Limb (tissue), 2 donors: ENCODE results near the gene DAB1.
A peak's percentile ranks its signal among the peaks of the same experiment; 100 is the strongest.

ENCODE experiments used
- DNase-seq, 2 donors: peaks; one replicate each; pipeline ENCODE4 v3.0.0-alpha.2; 2016; ENCODE audit errors: extremely low spot score in 2 of 2

DAB1 gene

DNA sequence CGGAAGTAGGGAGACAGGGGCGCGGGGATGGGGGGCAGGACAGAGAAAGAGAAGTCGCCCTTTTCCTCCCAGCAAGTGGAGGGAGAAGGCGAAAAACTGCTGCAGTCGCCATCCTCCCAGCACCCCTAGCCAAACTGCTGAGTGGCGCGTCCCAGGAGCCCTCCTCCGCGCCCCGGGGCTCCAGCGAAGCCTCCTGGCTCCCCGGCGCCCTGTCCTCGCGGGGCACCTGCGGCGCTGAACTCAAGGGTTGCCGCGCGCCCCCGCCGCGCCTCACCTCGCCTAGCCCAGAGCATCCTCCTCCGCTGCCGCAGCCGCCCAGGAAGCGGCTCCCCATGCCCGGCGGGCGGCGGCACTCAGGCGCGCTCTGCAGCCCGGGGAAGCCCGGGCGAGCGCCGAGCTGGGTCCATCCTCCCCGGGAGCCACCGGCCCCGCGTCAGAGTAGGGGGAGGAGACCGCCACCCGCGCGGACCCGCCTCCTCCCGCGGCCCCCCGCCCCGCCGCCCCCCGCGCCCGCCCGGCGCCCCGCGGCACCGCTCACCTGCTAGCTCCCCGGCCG, at the start of gene DAB1:
Gene DAB1, minus strand, starts transcription at position 405 of the 556 bp plus-strand sequence. CDS start 133,030 bp downstream, outside the sequence.
- peak in 1 of 2 donors; percentile 67 for DNase-seq

GRCh38 chr1:57473448-57473847, 49.6 kb upstream of the DAB1 start:
- DNase-seq: no peak

DNA sequence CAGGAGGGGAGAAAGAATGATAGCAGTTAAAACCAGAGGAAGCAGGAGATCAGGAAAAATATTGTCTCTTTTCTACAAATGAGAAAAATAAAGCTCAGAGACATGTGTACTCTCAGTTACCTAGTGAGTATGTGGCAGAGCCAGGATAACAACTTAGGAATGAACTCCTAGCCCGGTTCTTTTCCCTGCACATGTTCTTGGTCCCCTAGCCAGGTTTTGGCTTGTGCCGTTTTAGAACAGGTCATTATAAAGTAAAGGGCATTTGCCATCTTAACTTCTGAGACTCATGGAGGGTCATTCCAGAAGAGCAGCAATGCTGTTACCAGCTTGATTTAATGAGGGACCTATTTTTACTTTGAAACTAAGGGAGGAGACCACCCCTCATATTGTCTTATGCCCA, 48.1 kb upstream of the DAB1 start:
- DNase-seq: no peak

GRCh38 chr1:57470036-57470435, 46.2 kb upstream of the DAB1 start:
- no peak for DNase-seq

GRCh38 chr1:57468641-57469523, 45.0 kb upstream of the DAB1 start:
- DNase-seq: peak in 1 of 2 donors; percentile 27

DNA sequence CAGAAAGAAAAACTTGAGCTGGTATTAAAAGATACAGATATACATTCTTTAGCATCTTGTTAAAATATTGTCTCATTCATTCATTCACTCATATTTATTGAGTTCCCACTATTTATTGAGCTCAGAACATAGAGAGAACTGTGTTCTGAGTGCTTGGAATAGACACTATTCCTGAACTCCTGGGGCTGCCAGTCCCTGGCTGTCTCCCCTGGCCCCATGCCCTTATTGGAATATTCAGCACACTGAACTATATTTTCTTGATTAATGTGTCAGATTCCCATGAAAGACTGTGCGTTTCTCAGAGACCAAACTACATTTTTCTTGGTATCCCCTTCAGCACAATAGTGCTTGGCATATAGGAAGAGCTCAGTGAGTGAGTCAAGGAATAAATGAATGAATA, 44.0 kb upstream of the DAB1 start:
- DNase-seq: no peak

GRCh38 chr1:57464756-57465155, 40.9 kb upstream of the DAB1 start:
- DNase-seq: no peak

GRCh38 chr1:57463343-57463742, 39.5 kb upstream of the DAB1 start:
- no peak for DNase-seq

DNA sequence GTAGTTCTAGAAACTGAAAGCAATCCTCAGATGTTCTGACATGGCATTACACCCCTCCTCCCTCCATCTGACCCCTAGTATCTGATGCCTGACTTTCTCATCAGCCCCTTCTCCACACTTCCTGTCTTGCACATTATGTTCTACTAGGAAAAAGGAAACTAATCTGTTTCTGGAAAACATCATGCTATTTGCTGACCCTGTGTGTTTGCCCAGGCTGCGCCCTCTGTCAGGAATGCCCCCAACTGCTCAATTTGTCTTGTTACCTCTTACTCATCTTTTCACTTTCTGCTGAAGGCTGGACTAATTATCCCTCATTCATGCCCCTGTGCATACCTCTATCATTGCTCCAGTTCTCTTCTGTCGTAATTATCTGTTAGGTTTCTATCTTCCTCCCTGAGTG, 37.5 kb upstream of the DAB1 start:
- DNase-seq: no peak

DNA sequence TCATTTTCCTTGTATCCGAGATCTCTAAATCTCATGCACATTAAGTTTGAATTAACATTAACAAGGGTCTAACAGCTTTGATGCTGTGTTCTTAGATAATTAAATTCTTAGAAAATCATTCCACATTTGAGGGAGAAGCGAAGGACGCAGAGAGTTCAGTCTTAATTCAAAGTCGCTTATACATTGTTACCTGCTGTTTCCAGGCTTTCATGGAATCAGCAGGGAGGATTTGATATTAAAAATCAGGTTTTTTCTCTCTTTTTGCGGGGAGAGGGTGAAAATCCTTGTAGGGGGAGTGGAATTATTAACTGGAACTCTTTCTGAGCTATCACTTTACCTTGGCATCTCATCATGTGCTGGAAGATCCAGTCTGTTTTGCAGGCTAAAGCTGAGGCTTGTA, 27.7 kb upstream of the DAB1 start:
- DNase-seq: no peak

DNA sequence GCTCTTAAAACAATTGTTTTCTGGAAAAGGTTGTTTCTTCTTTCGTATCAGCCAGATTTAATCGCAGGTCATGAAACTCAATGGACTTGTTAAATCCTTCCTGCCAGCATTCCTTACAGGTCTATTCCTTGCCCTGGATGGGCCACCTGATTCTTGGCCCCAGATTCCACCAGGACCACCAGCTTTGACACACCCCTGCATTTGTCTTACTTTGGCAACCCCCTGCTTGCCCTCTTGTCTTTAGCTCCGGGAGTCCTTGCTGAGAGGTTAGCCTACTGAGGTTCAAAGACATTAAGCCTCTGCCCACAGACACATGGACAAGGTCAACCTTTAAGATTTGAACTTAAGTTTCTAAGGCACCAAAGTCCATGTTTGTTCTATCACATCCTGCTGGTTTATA, 27.1 kb upstream of the DAB1 start:
- DNase-seq: no peak

DNA sequence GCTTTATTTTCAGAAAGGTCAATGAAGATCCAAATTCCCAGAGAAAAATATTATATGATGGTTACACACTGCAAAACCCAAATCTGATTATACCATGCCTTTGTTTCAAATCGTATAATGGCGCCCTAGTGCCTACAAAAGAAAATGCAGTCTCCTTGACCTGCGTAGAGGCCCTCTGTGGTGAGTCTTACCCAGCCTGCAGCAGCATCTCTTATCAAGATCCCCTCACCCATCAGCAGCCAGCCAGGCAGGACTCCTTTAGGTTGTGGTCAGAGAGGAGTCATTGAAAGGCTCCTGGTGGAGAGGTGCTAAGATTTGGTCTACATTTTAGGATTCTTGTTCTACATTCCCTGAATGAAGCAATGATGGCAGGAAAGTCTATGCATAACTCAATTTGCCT, 23.7 kb upstream of the DAB1 start:
- DNase-seq: no peak

DNA sequence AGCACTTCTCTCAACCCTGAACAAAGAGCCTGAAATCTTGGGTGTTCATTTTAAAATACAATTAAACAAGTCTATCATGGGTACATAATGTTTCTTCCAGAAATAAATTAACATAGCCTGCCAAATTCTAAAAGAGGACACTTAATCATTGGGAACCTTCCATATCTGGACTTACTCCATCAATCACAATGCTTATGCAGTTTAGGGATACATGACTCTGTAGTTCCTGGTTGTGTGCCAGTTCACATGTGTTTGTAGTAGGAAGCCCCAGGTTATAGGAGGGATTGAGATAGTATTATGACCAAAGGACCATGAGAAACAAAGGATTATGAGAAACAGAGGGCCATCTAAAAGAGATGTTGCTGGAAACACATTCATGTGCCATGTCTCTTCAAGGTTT, 19.1 kb upstream of the DAB1 start:
- no peak for DNase-seq

DNA sequence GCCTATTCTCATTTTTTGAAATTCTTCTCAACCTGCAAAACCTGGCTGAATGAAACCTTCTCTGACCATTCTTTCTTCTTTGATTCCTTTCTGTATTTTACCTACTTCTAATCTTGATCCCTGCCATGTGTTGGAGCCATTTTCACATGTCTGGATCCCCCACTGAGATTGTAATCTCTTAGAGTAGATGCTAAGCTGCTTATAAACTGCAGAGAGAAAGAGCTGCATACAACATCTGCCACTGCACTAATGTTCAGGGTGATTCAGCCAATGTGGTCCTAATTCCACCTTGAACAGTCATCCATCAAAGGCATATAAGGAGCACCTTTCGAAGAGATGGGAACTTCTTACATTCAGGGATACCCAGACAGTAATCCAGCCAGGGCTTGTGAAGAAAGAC, 16.2 kb upstream of the DAB1 start:
- DNase-seq: no peak

DNA sequence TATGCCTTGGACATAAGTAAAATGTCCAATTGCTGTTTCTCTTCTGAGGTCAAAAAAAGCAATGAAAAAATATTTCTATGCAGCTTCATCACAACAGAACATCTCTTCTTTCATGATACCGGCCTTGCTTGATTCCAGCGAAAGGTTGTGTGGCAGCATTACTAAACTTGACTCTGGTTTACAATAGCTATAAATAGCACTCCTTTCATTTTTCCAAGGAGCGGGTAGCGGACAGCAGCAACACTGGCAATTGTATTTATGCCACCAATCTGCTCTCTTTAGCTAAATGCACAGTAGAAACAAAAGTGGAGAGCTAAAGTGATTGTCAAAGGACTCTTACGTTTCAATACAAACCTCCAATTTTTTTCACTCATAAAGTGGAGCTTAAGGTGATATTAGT, 7.5 kb upstream of the DAB1 start:
- DNase-seq: no peak

DNA sequence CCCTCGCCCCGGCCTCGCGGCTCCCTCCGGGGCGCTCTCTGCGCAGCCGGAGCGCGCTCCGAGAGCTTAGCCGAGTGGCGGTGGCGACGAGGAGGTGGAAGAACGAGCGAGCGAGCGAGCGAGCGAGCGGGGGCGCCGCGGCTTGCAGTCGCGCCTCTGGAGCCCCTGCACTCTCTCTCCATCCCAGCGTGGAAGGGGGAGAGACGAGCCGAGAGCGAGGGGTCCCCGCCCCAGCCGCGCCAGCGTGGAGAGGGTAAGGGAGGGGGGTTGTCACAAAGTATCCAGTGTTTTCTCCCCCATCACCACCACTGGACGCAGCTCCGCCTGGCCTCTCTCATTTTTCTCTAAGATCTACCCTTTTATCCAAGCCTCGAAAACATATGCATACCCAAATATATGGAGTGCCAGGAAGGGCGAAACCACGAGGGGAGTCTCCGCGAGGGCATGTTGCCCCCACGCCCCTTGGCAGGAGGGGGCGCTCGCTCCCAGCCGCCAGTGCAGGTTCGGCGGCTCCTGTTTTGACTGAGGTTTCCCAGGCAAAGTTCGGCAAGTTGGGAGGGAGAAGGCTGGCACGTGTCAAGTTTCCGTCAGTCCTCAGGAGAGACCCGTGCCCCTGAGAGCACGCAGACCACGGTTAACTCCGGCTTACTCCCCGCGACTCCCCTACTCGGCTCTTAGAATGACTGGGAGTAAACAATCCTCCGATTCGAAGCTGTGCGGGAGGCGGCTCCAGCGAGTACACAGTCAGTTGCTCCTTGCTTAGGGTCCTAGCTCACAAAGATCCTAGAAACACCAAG, 569 bp upstream of the DAB1 start:
- peak; percentile 31 to 72 for DNase-seq

DNA sequence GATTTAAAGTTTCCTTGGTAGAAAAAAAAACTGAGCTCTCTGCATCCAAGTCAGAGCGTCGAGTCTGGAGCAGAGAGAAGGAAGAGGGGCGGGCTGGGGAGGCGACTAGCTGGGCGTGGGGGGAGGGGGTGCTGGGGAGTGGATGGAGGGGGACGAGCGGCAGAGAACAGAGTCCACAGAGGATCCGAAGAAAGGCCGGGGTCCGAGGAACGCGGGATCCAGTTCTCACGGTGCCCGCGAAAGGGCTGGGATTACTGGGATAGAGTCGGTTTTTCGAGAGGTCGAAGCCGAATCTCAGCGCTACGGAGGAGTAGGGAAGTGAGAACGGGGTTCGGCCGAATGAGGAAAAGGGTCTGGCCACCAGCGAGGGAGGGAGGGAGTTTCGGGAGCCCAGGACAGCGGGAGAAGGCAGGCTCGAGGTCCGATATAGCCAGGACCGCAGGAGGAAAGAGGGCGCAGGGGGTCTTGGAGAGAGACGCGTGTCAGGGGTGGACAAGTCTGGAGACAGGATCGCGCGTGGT, 665 bp downstream of the DAB1 start:
- DNase-seq: peak; percentile 12 to 62

- DNase-seq: peak; percentile 29 to 71
Measured at GRCh38 chr1:57422271-57423134, 1.4 kb downstream of the DAB1 start.

- DNase-seq: no peak
Measured at GRCh38 chr1:57421806-57422205, 2.1 kb downstream of the DAB1 start.

DNA sequence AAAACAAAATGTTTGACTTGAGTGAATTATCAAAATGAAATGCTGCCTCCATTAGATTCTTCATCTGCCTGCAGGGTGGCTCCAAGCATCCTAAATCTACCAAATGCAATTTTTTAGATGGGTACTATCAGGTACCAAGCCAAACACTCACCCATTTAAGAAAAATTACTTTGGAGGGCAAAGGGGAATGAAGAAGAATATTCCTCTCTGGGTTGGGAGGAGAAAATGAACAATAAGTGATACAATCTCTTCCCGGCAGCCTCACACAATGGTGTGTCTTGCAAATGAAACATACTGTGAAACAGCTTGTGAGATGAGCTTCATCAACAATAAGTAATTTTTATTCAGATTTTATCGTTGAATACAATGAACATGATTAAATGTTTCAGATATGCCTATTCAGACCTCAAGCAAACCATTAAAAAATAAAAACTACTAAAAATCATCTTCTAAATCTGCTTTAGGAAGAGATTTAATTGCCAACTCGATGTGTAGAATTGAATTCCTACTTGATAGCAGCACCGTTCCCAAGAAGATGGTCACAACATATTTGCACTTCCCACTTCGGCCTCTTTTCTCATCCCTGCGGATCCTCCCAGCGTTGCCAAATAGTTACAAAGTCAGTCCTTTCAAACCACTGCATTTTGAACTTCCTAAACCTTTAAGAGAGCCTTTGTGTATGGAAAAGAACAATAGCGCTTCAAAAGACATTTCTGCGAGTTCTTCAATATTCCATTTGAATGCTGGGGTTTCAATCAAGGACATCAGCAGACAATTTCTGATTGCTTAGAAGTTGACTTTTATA, 2.7 kb downstream of the DAB1 start:
- DNase-seq: no peak
